Activated CD8-positive, alpha-beta T cell treated with anti-CD3 and anti-CD28 coated beads, Interleukin-2, amount 10 ng/mL, durations not matched to agents 7 days and 5 days (primary cell): Measurements from ENCODE around the gene PTPRM. TPM values are rescaled to one million over a fixed set of nuclear protein-coding genes. Genes with fewer than 3 reads are reported as not detected.

Experiments used
- ATAC-seq: fragments of 150-1000 bp; cut with Tn5 transposase; one replicate; pipeline ENCODE4 v1.10.0; 2021; ENCODE audit warnings: moderate library complexity
- CTCF ChIA-PET: fragments of 350-600 bp; sonication (Branson Sonifier 250); formaldehyde crosslinking; loops from one replicate; lab custom pipeline; 2021; ENCODE audit warnings: antibody characterized with exemption; lab: Charles Lee
- POLR2A ChIA-PET: fragments of 350-600 bp; sonication (Branson Sonifier 250); formaldehyde crosslinking; loops from one replicate; lab custom pipeline; 2021; ENCODE audit warnings: antibody characterized with exemption; lab: Charles Lee
- DNase-seq: peaks from one replicate; pipeline ENCODE4 v3.0.0-alpha.2; 2020
- H3K27ac Mint-ChIP-seq: one replicate; pipeline ENCODE4 v1.8.0; 2021; ENCODE audit warnings: mild to moderate bottlenecking, mixed read lengths
- H3K27me3 Mint-ChIP-seq: one replicate; pipeline ENCODE4 v1.8.0; 2021; ENCODE audit warnings: low read depth, mixed read lengths
- H3K36me3 Mint-ChIP-seq: one replicate; pipeline ENCODE4 v1.8.0; 2021; ENCODE audit warnings: low read depth, mixed read lengths
- H3K4me1 Mint-ChIP-seq: one replicate; pipeline ENCODE4 v1.8.0; 2021; ENCODE audit warnings: low read depth, mixed read lengths
- H3K4me3 Mint-ChIP-seq: one replicate; pipeline ENCODE4 v1.8.0; 2021; ENCODE audit warnings: mild to moderate bottlenecking, mixed read lengths
- H3K9me3 Mint-ChIP-seq: one replicate; pipeline ENCODE4 v1.8.0; 2022; ENCODE audit warnings: mixed read lengths; ENCODE audit not compliant: insufficient read depth
- total RNA-seq, 2 experiments: library from RNA; stranded (reverse); gene quantifications; one replicate each; pipeline ENCODE4 v1.2.3, GENCODE V29; 2021

Gene PTPRM
- total RNA-seq, 2 experiments from 2014 or later = 0.76 to 1.0 TPM

- ChIA-PET CTCF (no interaction called here), POLR2A (no interaction called here)
- Mint-ChIP-seq H3K4me3 (no peak overlapping the region), H3K27me3 (no peaks in the 10 kb centered on the region), H3K36me3 (no peaks in the 10 kb centered on the region), H3K4me1 (no peaks in the 10 kb centered on the region), H3K9me3 (no peaks in the 10 kb centered on the region), H3K27ac (no peak overlapping the region)
- DNase-seq (no peak), ATAC-seq (no peak)
These were observed 521.5 kb downstream of the PTPRM start for GRCh38 chr18:8088626-8089025.

GRCh38 chr18:8091035-8091434 lies 523.9 kb downstream of the PTPRM start:
- no peaks in the 10 kb centered on the region for H3K27me3 Mint-ChIP-seq

GRCh38 chr18:8095947-8096570 lies 528.9 kb downstream of the PTPRM start:
- POLR2A ChIA-PET = no interaction called here
- Mint-ChIP-seq H3K4me3 (no peak overlapping the region), H3K9me3 (no peaks in the 10 kb centered on the region), H3K27me3 (no peaks in the 10 kb centered on the region), H3K27ac (no peak overlapping the region), H3K36me3 (no peaks in the 10 kb centered on the region), H3K4me1 (no peaks in the 10 kb centered on the region)
- CTCF ChIA-PET = no interaction called here
- DNase-seq (no peak), ATAC-seq (no peak)

More at GRCh38 chr18:8091035-8091434, 523.9 kb downstream of the PTPRM start:
- H3K36me3 Mint-ChIP-seq = no peaks in the 10 kb centered on the region
- CTCF ChIA-PET = no interaction called here
- H3K27ac Mint-ChIP-seq = no peak overlapping the region
- DNase-seq = no peak
- H3K4me1 Mint-ChIP-seq = no peaks in the 10 kb centered on the region
- POLR2A ChIA-PET = no interaction called here
- ATAC-seq = no peak
- no peak overlapping the region for H3K4me3 Mint-ChIP-seq
- H3K9me3 Mint-ChIP-seq = no peaks in the 10 kb centered on the region

GRCh38 chr18:8097399-8097798 lies 530.3 kb downstream of the PTPRM start:
- no peaks in the 10 kb centered on the region for H3K9me3 Mint-ChIP-seq
- no peaks in the 10 kb centered on the region for H3K36me3 Mint-ChIP-seq
- ATAC-seq = no peak
- no peak overlapping the region for H3K4me3 Mint-ChIP-seq
- H3K27ac Mint-ChIP-seq = no peak overlapping the region
- ChIA-PET CTCF (no interaction called here), POLR2A (no interaction called here)
- H3K4me1 Mint-ChIP-seq = no peaks in the 10 kb centered on the region
- no peak for DNase-seq
- no peaks in the 10 kb centered on the region for H3K27me3 Mint-ChIP-seq

GRCh38 chr18:8097927-8098326 lies 530.8 kb downstream of the PTPRM start:
- H3K4me3 Mint-ChIP-seq = no peak overlapping the region
- H3K27ac Mint-ChIP-seq = no peak overlapping the region
- no peaks in the 10 kb centered on the region for H3K27me3 Mint-ChIP-seq
- POLR2A ChIA-PET = no interaction called here
- H3K36me3 Mint-ChIP-seq = no peaks in the 10 kb centered on the region
- CTCF ChIA-PET = no interaction called here
- DNase-seq = no peak
- H3K4me1 Mint-ChIP-seq = no peaks in the 10 kb centered on the region
- ATAC-seq = no peak
- H3K9me3 Mint-ChIP-seq = no peaks in the 10 kb centered on the region

- ChIA-PET CTCF (no interaction called here), POLR2A (no interaction called here)
- no peak for ATAC-seq
- Mint-ChIP-seq H3K27ac (no peak overlapping the region), H3K4me3 (no peak overlapping the region), H3K4me1 (no peaks in the 10 kb centered on the region), H3K9me3 (no peaks in the 10 kb centered on the region), H3K27me3 (no peaks in the 10 kb centered on the region), H3K36me3 (no peaks in the 10 kb centered on the region)
- no peak for DNase-seq
These were observed 539.5 kb downstream of the PTPRM start for GRCh38 chr18:8106603-8107002.

GRCh38 chr18:8107426-8107825 lies 540.3 kb downstream of the PTPRM start:
- ChIA-PET CTCF (no interaction called here), POLR2A (no interaction called here)
- H3K4me1 Mint-ChIP-seq = no peaks in the 10 kb centered on the region

GRCh38 chr18:8114480-8114879 lies 547.4 kb downstream of the PTPRM start:
- ATAC-seq (no peak), DNase-seq (no peak)
- ChIA-PET CTCF (no interaction called here), POLR2A (no interaction called here)
- Mint-ChIP-seq H3K36me3 (no peaks in the 10 kb centered on the region), H3K27ac (no peak overlapping the region), H3K27me3 (no peaks in the 10 kb centered on the region), H3K4me1 (no peaks in the 10 kb centered on the region), H3K4me3 (no peak overlapping the region), H3K9me3 (no peaks in the 10 kb centered on the region)

More at GRCh38 chr18:8107426-8107825, 540.3 kb downstream of the PTPRM start:
- no peak overlapping the region for H3K27ac Mint-ChIP-seq
- H3K27me3 Mint-ChIP-seq = no peaks in the 10 kb centered on the region
- H3K4me3 Mint-ChIP-seq = no peak overlapping the region
- DNase-seq (no peak), ATAC-seq (no peak)
- no peaks in the 10 kb centered on the region for H3K36me3 Mint-ChIP-seq
- H3K9me3 Mint-ChIP-seq = no peaks in the 10 kb centered on the region

GRCh38 chr18:8116341-8117005 lies 549.4 kb downstream of the PTPRM start:
- H3K9me3 Mint-ChIP-seq = no peaks in the 10 kb centered on the region
- no peak for ATAC-seq
- POLR2A ChIA-PET = no interaction called here

GRCh38 chr18:8117006-8117371 lies 549.9 kb downstream of the PTPRM start:
- POLR2A ChIA-PET = no interaction called here
- DNase-seq = no peak
- CTCF ChIA-PET = no interaction called here
- Mint-ChIP-seq H3K27me3 (no peaks in the 10 kb centered on the region), H3K9me3 (no peaks in the 10 kb centered on the region), H3K36me3 (no peaks in the 10 kb centered on the region), H3K27ac (no peak overlapping the region), H3K4me3 (no peak overlapping the region), H3K4me1 (no peaks in the 10 kb centered on the region)
- no peak for ATAC-seq

More at GRCh38 chr18:8116341-8117005, 549.4 kb downstream of the PTPRM start:
- DNase-seq = no peak
- Mint-ChIP-seq H3K4me3 (no peak overlapping the region), H3K27me3 (no peaks in the 10 kb centered on the region), H3K27ac (no peak overlapping the region), H3K4me1 (no peaks in the 10 kb centered on the region), H3K36me3 (no peaks in the 10 kb centered on the region)
- CTCF ChIA-PET = no interaction called here

- no peak overlapping the region for H3K4me3 Mint-ChIP-seq
- H3K9me3 Mint-ChIP-seq = no peaks in the 10 kb centered on the region
- ATAC-seq = no peak
- no peaks in the 10 kb centered on the region for H3K27me3 Mint-ChIP-seq
- ChIA-PET POLR2A (no interaction called here), CTCF (no interaction called here)
- no peaks in the 10 kb centered on the region for H3K4me1 Mint-ChIP-seq
- H3K36me3 Mint-ChIP-seq = no peaks in the 10 kb centered on the region
- H3K27ac Mint-ChIP-seq = no peak overlapping the region
- no peak for DNase-seq
These were observed 554.0 kb downstream of the PTPRM start for GRCh38 chr18:8121101-8121500.

GRCh38 chr18:8121942-8122480 lies 554.9 kb downstream of the PTPRM start:
- DNase-seq = no peak
- no peak for ATAC-seq
- ChIA-PET POLR2A (no interaction called here), CTCF (no interaction called here)
- Mint-ChIP-seq H3K9me3 (no peaks in the 10 kb centered on the region), H3K27ac (no peak overlapping the region), H3K4me1 (no peaks in the 10 kb centered on the region), H3K27me3 (no peaks in the 10 kb centered on the region), H3K4me3 (no peak overlapping the region), H3K36me3 (no peaks in the 10 kb centered on the region)
